GM23338 (cell line): Measurements from ENCODE around the gene SETBP1. TPM values are rescaled to one million over a fixed set of nuclear protein-coding genes. Genes with fewer than 3 reads are reported as not detected.

Experiments used
- ATAC-seq: fragments of 200-7000 bp; cut with Tn5 transposase; 3 replicates; pipeline ENCODE4 v1.9.1; 2020
- DNase-seq: peaks from one replicate; pipeline ENCODE4 v3.0.0-alpha.2; 2015; ENCODE audit warnings: low spot score
- H2AFZ ChIP-seq: fragments of 200-600 bp; sonication (generic); 2 replicates; pipeline ENCODE4 v1.8.0; 2016; ENCODE audit warnings: antibody characterized with exemption, mild to moderate bottlenecking, moderate library complexity
- H3F3A ChIP-seq: fragments of 200-600 bp; sonication (generic); replicated peaks from 2 replicates; pipeline ENCODE4 v1.8.0; 2017; ENCODE audit warnings: antibody characterized with exemption, mixed run types, low read depth
- H3K27ac ChIP-seq: fragments of 200-600 bp; sonication (generic); 2 replicates; pipeline ENCODE4 v1.6.1; 2016; ENCODE audit warnings: low read depth
- H3K27me3 ChIP-seq: fragments of 200-600 bp; sonication (generic); 2 replicates; pipeline ENCODE4 v1.8.0; 2016; ENCODE audit warnings: mild to moderate bottlenecking, mixed run types, moderate library complexity; ENCODE audit not compliant: insufficient read depth
- H3K36me3 ChIP-seq: fragments of 200-600 bp; sonication (generic); 2 replicates; pipeline ENCODE4 v1.8.0; 2016; ENCODE audit warnings: mild to moderate bottlenecking; ENCODE audit not compliant: insufficient read depth
- H3K4me1 ChIP-seq: fragments of 200-600 bp; sonication (generic); 2 replicates; pipeline ENCODE4 v1.8.0; 2016; ENCODE audit warnings: mild to moderate bottlenecking, moderate library complexity; ENCODE audit not compliant: insufficient read depth
- H3K4me2 ChIP-seq: fragments of 200-600 bp; sonication (generic); 2 replicates; pipeline ENCODE4 v1.7.1; 2017; ENCODE audit warnings: mixed run types
- H3K4me3 ChIP-seq: fragments of 200-600 bp; sonication (generic); 2 replicates; pipeline ENCODE4 v1.6.1; 2016; ENCODE audit warnings: mixed run types
- H3K79me2 ChIP-seq: fragments of 200-600 bp; sonication (generic); replicated peaks from 2 replicates; pipeline ENCODE4 v1.8.0; 2017; ENCODE audit warnings: mild to moderate bottlenecking; ENCODE audit not compliant: insufficient read depth
- H3K9me2 ChIP-seq: fragments of 200-600 bp; sonication (generic); 2 replicates; pipeline ENCODE4 v1.8.0; 2017; ENCODE audit not compliant: insufficient read depth
- H4K20me1 ChIP-seq: fragments of 200-600 bp; sonication (generic); replicated peaks from 2 replicates; pipeline ENCODE4 v1.8.0; 2017; ENCODE audit warnings: mild to moderate bottlenecking; ENCODE audit not compliant: insufficient read depth
- H3K27ac Mint-ChIP-seq: 2 replicates; pipeline ENCODE4 v1.8.0; 2020; ENCODE audit warnings: inconsistent platforms, mild to moderate bottlenecking, moderate library complexity, mixed read lengths
- H3K27me3 Mint-ChIP-seq: 3 replicates; pipeline ENCODE4 v1.8.0; 2022; ENCODE audit warnings: low read depth, mild to moderate bottlenecking, moderate library complexity, mixed read lengths, inconsistent platforms; ENCODE audit not compliant: insufficient read depth, poor library complexity
- H3K36me3 Mint-ChIP-seq: 3 replicates; pipeline ENCODE4 v1.8.0; 2021; ENCODE audit warnings: low read depth, mild to moderate bottlenecking, inconsistent platforms, moderate library complexity, mixed read lengths
- H3K4me1 Mint-ChIP-seq: 3 replicates; pipeline ENCODE4 v1.8.0; 2020; ENCODE audit warnings: mild to moderate bottlenecking, inconsistent platforms, mixed read lengths
- H3K4me3 Mint-ChIP-seq: 3 replicates; pipeline ENCODE4 v1.8.0; 2021; ENCODE audit warnings: moderate library complexity, mild to moderate bottlenecking, inconsistent platforms, mixed read lengths
- H3K9me3 Mint-ChIP-seq: 3 replicates; pipeline ENCODE4 v1.8.0; 2020; ENCODE audit warnings: moderate library complexity, mild to moderate bottlenecking, inconsistent platforms, mixed read lengths
- CREB1 ChIP-seq: fragments of 250-450 bp; sonication (Bioruptor Pico); IDR thresholded peaks from 2 replicates; pipeline ENCODE4 v1.5.0; 2020; ENCODE audit warnings: low read depth, mild to moderate bottlenecking, moderate library complexity
- EZH2phosphoT487 ChIP-seq: fragments of 200-600 bp; sonication (generic); IDR thresholded peaks from one replicate; pipeline ENCODE4 v1.8.1; 2018; ENCODE audit warnings: antibody characterized with exemption; ENCODE audit not compliant: unreplicated experiment
- NANOG ChIP-seq: IDR thresholded peaks from 2 replicates; pipeline ENCODE4 v1.6.1; 2016; ENCODE audit warnings: antibody characterized with exemption, borderline replicate concordance
- POLR2AphosphoS5 ChIP-seq: IDR thresholded peaks from 2 replicates; pipeline ENCODE4 v1.6.1; 2016; ENCODE audit warnings: antibody characterized with exemption, low read depth
- STAT1 ChIP-seq: IDR thresholded peaks from one replicate; pipeline ENCODE4 v1.6.1; 2016; ENCODE audit warnings: antibody characterized with exemption; ENCODE audit not compliant: unreplicated experiment
- ZNF114 ChIP-seq: fragments of 250-450 bp; sonication (Bioruptor Pico); IDR thresholded peaks from 2 replicates; pipeline ENCODE4 v1.5.0; 2020; ENCODE audit warnings: mild to moderate bottlenecking, moderate library complexity
- ZNF331 ChIP-seq: fragments of 250-450 bp; sonication (Bioruptor Pico); IDR thresholded peaks from 2 replicates; pipeline ENCODE4 v1.5.0; 2020; ENCODE audit warnings: low read depth, mild to moderate bottlenecking, moderate library complexity
- polyA plus RNA-seq: library from polyadenylated mRNA; unstranded; fragments of >200 nt; fragmentation: Nextera tagmentation; extraction: Ambion mirVana; gene quantifications from 2 replicates; pipeline ENCODE4 v1.2.1, GENCODE V29; 2016
- total RNA-seq: library from RNA; depleted of rRNA; stranded (reverse); fragments of >200 nt; shearing (Covaris generic); gene quantifications from 2 replicates; pipeline ENCODE4 v1.2.3, GENCODE V29; 2014
- TF ChIP-seq, protein P1 (sequence below): IDR thresholded peaks from one replicate; pipeline ENCODE4 v1.6.1; 2018; ENCODE audit warnings: antibody characterized with exemption; ENCODE audit not compliant: unreplicated experiment
- TF ChIP-seq, protein P2 (sequence below), 2 experiments: fragments of 200-600 bp in 1 of 2; sonication (generic) in 1 of 2; conservative IDR thresholded peaks; 2 replicates each; pipeline versions ENCODE4 v1.5.1 to v1.6.1; 2016 to 2017; ENCODE audit warnings: antibody characterized with exemption in 2 of 2, low read depth in 2 of 2, mild to moderate bottlenecking in 2 of 2, moderate library complexity in 1 of 2
- TF ChIP-seq, protein P3 (sequence below): fragments of 250-450 bp; sonication (Bioruptor Pico); IDR thresholded peaks from 2 replicates; pipeline ENCODE4 v1.5.0; 2020; ENCODE audit warnings: mild to moderate bottlenecking, moderate library complexity

The SETBP1 gene
- total and polyA plus RNA-seq, 2 experiments from 2014 or later: 1.6 to 5.5 TPM

- TF ChIP-seq, protein P1, sequence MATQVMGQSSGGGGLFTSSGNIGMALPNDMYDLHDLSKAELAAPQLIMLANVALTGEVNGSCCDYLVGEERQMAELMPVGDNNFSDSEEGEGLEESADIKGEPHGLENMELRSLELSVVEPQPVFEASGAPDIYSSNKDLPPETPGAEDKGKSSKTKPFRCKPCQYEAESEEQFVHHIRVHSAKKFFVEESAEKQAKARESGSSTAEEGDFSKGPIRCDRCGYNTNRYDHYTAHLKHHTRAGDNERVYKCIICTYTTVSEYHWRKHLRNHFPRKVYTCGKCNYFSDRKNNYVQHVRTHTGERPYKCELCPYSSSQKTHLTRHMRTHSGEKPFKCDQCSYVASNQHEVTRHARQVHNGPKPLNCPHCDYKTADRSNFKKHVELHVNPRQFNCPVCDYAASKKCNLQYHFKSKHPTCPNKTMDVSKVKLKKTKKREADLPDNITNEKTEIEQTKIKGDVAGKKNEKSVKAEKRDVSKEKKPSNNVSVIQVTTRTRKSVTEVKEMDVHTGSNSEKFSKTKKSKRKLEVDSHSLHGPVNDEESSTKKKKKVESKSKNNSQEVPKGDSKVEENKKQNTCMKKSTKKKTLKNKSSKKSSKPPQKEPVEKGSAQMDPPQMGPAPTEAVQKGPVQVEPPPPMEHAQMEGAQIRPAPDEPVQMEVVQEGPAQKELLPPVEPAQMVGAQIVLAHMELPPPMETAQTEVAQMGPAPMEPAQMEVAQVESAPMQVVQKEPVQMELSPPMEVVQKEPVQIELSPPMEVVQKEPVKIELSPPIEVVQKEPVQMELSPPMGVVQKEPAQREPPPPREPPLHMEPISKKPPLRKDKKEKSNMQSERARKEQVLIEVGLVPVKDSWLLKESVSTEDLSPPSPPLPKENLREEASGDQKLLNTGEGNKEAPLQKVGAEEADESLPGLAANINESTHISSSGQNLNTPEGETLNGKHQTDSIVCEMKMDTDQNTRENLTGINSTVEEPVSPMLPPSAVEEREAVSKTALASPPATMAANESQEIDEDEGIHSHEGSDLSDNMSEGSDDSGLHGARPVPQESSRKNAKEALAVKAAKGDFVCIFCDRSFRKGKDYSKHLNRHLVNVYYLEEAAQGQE: no peak
These were observed 73.9 kb downstream of the SETBP1 start (continued) for GRCh38 chr18:44754567-44754966.

GRCh38 chr18:44758861-44759631 lies 78.4 kb downstream of the SETBP1 start:
- no peak overlapping the region for H3K4me2 ChIP-seq
- Mint-ChIP-seq H3K27me3 (no peaks in the 10 kb centered on the region), H3K36me3 (no peaks in the 10 kb centered on the region), H3K27ac (no peak overlapping the region), H3K9me3 (no peaks in the 10 kb centered on the region), H3K4me3 (no peak overlapping the region), H3K4me1 (peaks cover 8% of the 10 kb centered on the region)
- no peaks in the 10 kb centered on the region for H3F3A ChIP-seq
- H3K9me2 ChIP-seq: 0 out of 2 replicates have a peak, but pooled peaks cover under 1% of the 10 kb centered on the region
- no peaks in the 10 kb centered on the region for H3K27me3 ChIP-seq
- DNase-seq (no peak), ATAC-seq (no peak)
- H3K4me1 ChIP-seq: peaks cover 6% of the 10 kb centered on the region; the same call in 1 of the 2 replicates
- H3K27ac ChIP-seq: no peak overlapping the region
- no peak overlapping the region for H2AFZ ChIP-seq
- H3K36me3 ChIP-seq: no peaks in the 10 kb centered on the region
- H3K4me3 ChIP-seq: no peak overlapping the region
- H3K79me2 ChIP-seq: no peaks in the 10 kb centered on the region
- no peaks in the 10 kb centered on the region for H4K20me1 ChIP-seq
- no peak for TF ChIP-seq ZNF114 (CRISPR knock-in tag)
- TF ChIP-seq NANOG: no peak
- TF ChIP-seq EZH2phosphoT487: no peak
- TF ChIP-seq, protein P2, sequence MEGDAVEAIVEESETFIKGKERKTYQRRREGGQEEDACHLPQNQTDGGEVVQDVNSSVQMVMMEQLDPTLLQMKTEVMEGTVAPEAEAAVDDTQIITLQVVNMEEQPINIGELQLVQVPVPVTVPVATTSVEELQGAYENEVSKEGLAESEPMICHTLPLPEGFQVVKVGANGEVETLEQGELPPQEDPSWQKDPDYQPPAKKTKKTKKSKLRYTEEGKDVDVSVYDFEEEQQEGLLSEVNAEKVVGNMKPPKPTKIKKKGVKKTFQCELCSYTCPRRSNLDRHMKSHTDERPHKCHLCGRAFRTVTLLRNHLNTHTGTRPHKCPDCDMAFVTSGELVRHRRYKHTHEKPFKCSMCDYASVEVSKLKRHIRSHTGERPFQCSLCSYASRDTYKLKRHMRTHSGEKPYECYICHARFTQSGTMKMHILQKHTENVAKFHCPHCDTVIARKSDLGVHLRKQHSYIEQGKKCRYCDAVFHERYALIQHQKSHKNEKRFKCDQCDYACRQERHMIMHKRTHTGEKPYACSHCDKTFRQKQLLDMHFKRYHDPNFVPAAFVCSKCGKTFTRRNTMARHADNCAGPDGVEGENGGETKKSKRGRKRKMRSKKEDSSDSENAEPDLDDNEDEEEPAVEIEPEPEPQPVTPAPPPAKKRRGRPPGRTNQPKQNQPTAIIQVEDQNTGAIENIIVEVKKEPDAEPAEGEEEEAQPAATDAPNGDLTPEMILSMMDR (conservative IDR thresholded peaks at IDR 0.05; ENCODE audit: low read depth in 2 of 2): no peak
- TF ChIP-seq CREB1 (CRISPR knock-in tag): no peak
- TF ChIP-seq, protein P3, sequence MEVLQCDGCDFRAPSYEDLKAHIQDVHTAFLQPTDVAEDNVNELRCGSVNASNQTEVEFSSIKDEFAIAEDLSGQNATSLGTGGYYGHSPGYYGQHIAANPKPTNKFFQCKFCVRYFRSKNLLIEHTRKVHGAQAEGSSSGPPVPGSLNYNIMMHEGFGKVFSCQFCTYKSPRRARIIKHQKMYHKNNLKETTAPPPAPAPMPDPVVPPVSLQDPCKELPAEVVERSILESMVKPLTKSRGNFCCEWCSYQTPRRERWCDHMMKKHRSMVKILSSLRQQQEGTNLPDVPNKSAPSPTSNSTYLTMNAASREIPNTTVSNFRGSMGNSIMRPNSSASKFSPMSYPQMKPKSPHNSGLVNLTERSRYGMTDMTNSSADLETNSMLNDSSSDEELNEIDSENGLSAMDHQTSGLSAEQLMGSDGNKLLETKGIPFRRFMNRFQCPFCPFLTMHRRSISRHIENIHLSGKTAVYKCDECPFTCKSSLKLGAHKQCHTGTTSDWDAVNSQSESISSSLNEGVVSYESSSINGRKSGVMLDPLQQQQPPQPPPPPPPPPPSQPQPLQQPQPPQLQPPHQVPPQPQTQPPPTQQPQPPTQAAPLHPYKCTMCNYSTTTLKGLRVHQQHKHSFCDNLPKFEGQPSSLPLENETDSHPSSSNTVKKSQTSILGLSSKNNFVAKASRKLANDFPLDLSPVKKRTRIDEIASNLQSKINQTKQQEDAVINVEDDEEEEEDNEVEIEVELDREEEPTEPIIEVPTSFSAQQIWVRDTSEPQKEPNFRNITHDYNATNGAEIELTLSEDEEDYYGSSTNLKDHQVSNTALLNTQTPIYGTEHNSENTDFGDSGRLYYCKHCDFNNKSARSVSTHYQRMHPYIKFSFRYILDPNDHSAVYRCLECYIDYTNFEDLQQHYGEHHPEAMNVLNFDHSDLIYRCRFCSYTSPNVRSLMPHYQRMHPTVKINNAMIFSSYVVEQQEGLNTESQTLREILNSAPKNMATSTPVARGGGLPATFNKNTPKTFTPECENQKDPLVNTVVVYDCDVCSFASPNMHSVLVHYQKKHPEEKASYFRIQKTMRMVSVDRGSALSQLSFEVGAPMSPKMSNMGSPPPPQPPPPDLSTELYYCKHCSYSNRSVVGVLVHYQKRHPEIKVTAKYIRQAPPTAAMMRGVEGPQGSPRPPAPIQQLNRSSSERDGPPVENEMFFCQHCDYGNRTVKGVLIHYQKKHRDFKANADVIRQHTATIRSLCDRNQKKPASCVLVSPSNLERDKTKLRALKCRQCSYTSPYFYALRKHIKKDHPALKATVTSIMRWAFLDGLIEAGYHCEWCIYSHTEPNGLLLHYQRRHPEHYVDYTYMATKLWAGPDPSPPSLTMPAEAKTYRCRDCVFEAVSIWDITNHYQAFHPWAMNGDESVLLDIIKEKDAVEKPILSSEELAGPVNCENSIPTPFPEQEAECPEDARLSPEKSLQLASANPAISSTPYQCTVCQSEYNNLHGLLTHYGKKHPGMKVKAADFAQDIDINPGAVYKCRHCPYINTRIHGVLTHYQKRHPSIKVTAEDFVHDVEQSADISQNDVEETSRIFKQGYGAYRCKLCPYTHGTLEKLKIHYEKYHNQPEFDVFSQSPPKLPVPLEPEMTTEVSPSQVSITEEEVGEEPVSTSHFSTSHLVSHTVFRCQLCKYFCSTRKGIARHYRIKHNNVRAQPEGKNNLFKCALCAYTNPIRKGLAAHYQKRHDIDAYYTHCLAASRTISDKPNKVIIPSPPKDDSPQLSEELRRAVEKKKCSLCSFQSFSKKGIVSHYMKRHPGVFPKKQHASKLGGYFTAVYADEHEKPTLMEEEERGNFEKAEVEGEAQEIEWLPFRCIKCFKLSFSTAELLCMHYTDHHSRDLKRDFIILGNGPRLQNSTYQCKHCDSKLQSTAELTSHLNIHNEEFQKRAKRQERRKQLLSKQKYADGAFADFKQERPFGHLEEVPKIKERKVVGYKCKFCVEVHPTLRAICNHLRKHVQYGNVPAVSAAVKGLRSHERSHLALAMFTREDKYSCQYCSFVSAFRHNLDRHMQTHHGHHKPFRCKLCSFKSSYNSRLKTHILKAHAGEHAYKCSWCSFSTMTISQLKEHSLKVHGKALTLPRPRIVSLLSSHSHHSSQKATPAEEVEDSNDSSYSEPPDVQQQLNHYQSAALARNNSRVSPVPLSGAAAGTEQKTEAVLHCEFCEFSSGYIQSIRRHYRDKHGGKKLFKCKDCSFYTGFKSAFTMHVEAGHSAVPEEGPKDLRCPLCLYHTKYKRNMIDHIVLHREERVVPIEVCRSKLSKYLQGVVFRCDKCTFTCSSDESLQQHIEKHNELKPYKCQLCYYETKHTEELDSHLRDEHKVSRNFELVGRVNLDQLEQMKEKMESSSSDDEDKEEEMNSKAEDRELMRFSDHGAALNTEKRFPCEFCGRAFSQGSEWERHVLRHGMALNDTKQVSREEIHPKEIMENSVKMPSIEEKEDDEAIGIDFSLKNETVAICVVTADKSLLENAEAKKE: no peak
- TF ChIP-seq STAT1: no peak
- TF ChIP-seq ZNF331 (CRISPR knock-in tag): no peak
- TF ChIP-seq POLR2AphosphoS5: no peak
